AG04450 (cell line): ENCODE measurements around the gene DUOXA1. TPM values are rescaled to one million over a fixed set of nuclear protein-coding genes. Genes with fewer than 3 reads are reported as not detected.
"Not testable (repeated sequence)": the region's sequence is repeated elsewhere in the genome, so short reads cannot be mapped to it uniquely, and the experiment has no call there.

ENCODE experiments used
- CTCF ChIA-PET: fragments of 300-600, 350-600 bp; formaldehyde crosslinking; extraction: SDS; loops from one replicate; lab custom pipeline; 2022; ENCODE audit warnings: antibody characterized with exemption, inconsistent platforms; lab: Charles Lee
- POLR2A ChIA-PET: fragments of 350-600 bp; formaldehyde crosslinking; extraction: SDS; loops from one replicate; lab custom pipeline; 2021; ENCODE audit warnings: antibody characterized with exemption, inconsistent platforms; lab: Yijun Ruan, JAX
- DNase-seq: peaks from one replicate; pipeline ENCODE4 v3.0.0-alpha.2; 2011; ENCODE audit warnings: low read depth, low spot score
- H3K27ac ChIP-seq: one replicate; pipeline ENCODE4 v1.5.1; 2012; ENCODE audit warnings: low read depth, low read length, control low read depth
- H3K27me3 ChIP-seq: one replicate; pipeline ENCODE4 v1.6.0; 2012; ENCODE audit warnings: low read length; ENCODE audit not compliant: control insufficient read depth, insufficient read depth
- H3K4me3 ChIP-seq: 2 replicates; pipeline ENCODE4 v1.5.1; 2011; ENCODE audit warnings: mild to moderate bottlenecking, low read depth, low read length, control low read depth
- H3K9me3 ChIP-seq: 2 replicates; pipeline ENCODE4 v1.5.1; 2012; ENCODE audit warnings: low read length; ENCODE audit not compliant: control insufficient read depth, insufficient read depth
- CTCF ChIP-seq: IDR thresholded peaks from 2 replicates; pipeline ENCODE4 v1.5.1; 2011; ENCODE audit warnings: low read depth, low read length, control low read depth, inconsistent platforms
- polyA plus RNA-seq: library from polyadenylated mRNA; depleted of rRNA; stranded (reverse); fragments of >200 nt; gene quantifications from 2 replicates; pipeline ENCODE4 v1.2.3, GENCODE V29; 2011

Gene DUOXA1
- polyA plus RNA-seq, 1 experiment = not detected

DNA sequence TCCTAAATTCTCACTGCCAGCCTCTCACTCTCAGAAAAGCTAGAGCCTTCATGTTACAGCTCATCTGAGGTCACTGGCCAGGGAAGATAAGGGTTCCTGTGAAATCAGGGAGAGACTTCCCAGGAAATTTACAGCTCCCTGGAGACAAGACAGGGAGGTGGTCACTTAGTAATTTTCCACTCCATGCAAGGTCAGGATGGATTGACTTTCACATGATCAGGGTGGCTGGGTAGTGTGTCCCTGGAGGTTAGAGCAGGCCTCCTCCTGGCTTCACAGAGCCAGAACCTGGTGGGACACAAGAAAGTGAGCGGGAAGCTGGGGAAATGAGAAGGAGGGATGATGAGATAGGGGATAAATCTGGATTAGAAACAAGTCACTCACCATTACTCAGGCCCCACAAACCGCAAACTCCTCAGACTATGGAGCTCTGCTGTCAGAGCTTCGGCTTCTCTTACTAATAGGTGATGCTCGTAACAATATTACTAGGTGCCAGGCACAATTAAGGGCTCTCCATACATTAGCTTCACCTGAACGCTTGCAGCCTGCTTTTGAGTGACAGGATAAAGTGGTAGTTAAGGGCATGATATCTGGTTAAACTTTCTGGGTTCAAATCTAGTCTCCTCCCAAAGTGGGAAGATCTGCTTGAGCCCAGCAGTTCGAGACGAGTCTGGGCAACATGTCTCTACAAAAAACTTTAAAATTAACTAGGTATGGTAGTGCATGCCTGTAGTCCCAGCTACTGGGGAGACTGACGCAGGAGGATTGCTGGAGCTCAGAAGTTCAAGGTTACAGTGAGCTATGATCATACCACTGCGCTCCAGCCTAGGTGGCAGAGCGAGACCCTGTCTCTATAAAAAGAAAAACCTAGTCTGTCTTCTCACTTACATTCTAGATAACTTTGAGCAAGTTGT is 40.6 kb downstream of the DUOXA1 start:
- Histone ChIP-seq H3K27me3 (peaks cover 18% of the 10 kb centered on the region), H3K27ac (no peak overlapping the region), H3K9me3 (no peaks in the 10 kb centered on the region), H3K4me3 (no peak overlapping the region)
- no peak for DNase-seq
- POLR2A ChIA-PET = no interaction called here
- no peak for TF ChIP-seq CTCF
- CTCF ChIA-PET = interaction anchor here (1.9 kb wide), 1 partner anchor 29 kb away, joined by 11 read pairs; no protein-coding TSS in a partner anchor

GRCh38 chr15:45087513-45087912 is 42.2 kb downstream of the DUOXA1 start:
- Histone ChIP-seq H3K9me3 (no peaks in the 10 kb centered on the region), H3K27ac (no peak overlapping the region), H3K4me3 (no peak overlapping the region), H3K27me3 (peaks cover 11% of the 10 kb centered on the region)
- ChIA-PET POLR2A (no interaction called here), CTCF (interaction anchor here (1.1 kb wide), 1 partner anchor 30 kb away, joined by 4 read pairs; no protein-coding TSS in a partner anchor)
- no peak for DNase-seq
- TF ChIP-seq CTCF = no peak

GRCh38 chr15:45084163-45084562 is 45.5 kb downstream of the DUOXA1 start:
- CTCF ChIA-PET = interaction anchor here (2.2 kb wide), 1 partner anchor 34 kb away, joined by 9 read pairs; no protein-coding TSS in a partner anchor
- H3K27ac ChIP-seq = no peak overlapping the region
- POLR2A ChIA-PET = no interaction called here
- H3K27me3 ChIP-seq = peaks cover 3% of the 10 kb centered on the region
- H3K4me3 ChIP-seq = no peak overlapping the region
- TF ChIP-seq CTCF = no peak
- no peaks in the 10 kb centered on the region for H3K9me3 ChIP-seq
- DNase-seq = no peak

GRCh38 chr15:45083223-45083622 is 46.5 kb downstream of the DUOXA1 start:
- Histone ChIP-seq H3K27me3 (peaks cover 3% of the 10 kb centered on the region), H3K27ac (no peak overlapping the region), H3K4me3 (no peak overlapping the region), H3K9me3 (no peaks in the 10 kb centered on the region)
- no peak for DNase-seq
- POLR2A ChIA-PET = no interaction called here
- no peak for TF ChIP-seq CTCF
- CTCF ChIA-PET = interaction anchor here (0.6 to 2.2 kb wide), 2 partner anchors 35 to 533 kb away, joined by 3 to 9 read pairs; no protein-coding TSS in a partner anchor

DNA sequence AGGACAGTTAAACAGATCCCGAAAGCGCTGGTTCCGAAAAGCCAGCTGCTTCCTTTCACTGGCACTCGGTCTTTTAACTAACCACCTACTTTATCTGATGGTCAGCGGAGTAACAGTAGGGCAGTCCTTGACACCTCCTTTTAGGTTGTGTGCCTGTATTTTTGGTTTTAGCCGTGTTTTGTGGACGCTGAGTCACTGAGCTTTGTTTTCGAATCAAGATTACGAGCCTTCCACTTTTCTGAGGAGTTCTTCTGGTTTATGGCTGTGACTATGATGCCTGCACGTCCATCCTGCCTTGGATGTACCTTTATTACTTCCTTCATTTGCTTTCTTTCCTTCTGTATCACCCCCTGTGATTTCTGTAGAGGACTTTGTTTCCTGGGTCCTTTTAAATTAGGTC is 47.3 kb downstream of the DUOXA1 start:
- H3K27me3 ChIP-seq, H3K27ac ChIP-seq, POLR2A ChIA-PET, H3K4me3 ChIP-seq, H3K9me3 ChIP-seq, DNase-seq: not testable (repeated sequence)
- CTCF ChIA-PET = interaction anchor here (2.2 kb wide), 1 partner anchor 36 kb away, joined by 9 read pairs; no protein-coding TSS in a partner anchor

DNA sequence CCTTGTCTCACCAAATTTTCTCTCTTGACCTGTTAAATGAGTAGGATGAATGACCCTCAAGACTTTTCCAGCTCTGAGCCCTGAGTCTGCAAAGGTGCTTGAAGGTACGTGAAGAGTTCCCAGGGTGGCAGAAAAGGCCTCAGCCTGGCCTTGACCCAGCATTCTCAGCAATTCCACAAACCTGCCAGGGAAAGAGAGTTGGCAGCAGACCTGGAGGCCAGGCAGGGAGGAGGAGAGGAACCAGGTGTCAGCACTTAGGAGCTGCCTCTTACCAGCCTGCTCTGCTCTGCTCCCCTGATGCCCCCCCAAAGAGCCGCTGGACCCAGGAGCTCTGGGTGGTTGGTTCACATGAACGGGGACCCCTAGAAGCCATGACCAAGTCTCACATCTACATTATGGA is 49.1 kb downstream of the DUOXA1 start:
- H3K27me3 ChIP-seq, DNase-seq, H3K4me3 ChIP-seq, H3K27ac ChIP-seq, POLR2A ChIA-PET, H3K9me3 ChIP-seq: not testable (repeated sequence)
- CTCF ChIA-PET = interaction anchor here (1.5 kb wide), 1 partner anchor 38 kb away, joined by 10 read pairs; no protein-coding TSS in a partner anchor

DNA sequence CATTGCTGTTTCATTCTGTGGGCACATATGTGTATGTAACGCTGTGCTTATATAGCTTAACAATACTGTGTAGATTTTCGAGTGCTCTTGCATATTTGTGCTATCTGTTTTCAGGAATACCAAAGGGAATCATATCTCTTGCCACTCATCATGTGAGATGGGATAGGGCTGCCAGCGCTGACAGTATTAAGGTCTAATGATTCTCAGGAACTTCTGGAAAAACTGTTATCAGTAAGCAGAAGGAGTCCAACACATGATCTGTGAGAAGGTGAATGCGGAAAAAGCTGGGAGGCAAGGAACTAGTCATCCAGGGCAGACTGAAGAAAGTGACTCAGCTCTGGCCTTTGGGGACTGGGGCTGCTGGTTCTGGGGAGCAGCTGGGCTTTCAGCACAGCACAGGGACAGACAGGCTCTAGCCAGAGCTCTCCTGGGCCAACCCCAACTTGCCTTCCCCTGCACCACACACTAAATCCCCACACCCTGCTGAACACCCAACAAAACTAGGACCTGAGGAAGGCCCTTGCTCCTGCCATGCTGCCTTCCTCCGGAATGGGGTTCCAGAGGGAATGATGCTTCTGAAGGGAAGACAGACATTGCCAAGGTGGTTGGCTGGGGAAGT is 49.9 kb downstream of the DUOXA1 start:
- POLR2A ChIA-PET, H3K27ac ChIP-seq, H3K27me3 ChIP-seq, CTCF ChIA-PET, H3K9me3 ChIP-seq, H3K4me3 ChIP-seq, DNase-seq: not testable (repeated sequence)

- POLR2A ChIA-PET, H3K4me3 ChIP-seq, DNase-seq, H3K27me3 ChIP-seq, H3K27ac ChIP-seq, H3K9me3 ChIP-seq: not testable (repeated sequence)
- CTCF ChIA-PET = interaction anchor here (1.0 kb wide), 1 partner anchor 42 kb away, joined by 3 read pairs; no protein-coding TSS in a partner anchor
Observed at GRCh38 chr15:45079201-45079600, 50.5 kb downstream of the DUOXA1 start.
